Measurements from ENCODE around the gene TOX4.

GRCh38 chr14:21496453-21496852 is 19.5 kb downstream of the TOX4 start:
- TF ChIP-seq E2F8 (IDR thresholded peaks at IDR 0.05; ENCODE audit: low read depth, partially characterized antibody) (no peak), EP300 (IDR thresholded peaks at IDR 0.05; ENCODE audit: low read length) (no peak), IFI16 (CRISPR knock-in tag; IDR thresholded peaks at IDR 0.05) (no peak), CHD2 (IDR thresholded peaks at IDR 0.05; ENCODE audit: low read depth, low read length) (no peak), CTCF (IDR thresholded peaks at IDR 0.05 in 2 of 3, conservative IDR thresholded peaks at IDR 0.05 in 1 of 3; ENCODE audit: insufficient read depth in 2 of 3, low read depth in 1 of 3, low read length in 3 of 3) (no peak), MEF2D (tag; conservative IDR thresholded peaks at IDR 0.05; ENCODE audit: low read depth) (no peak)
